Adrenal gland (tissue), 12 donors: ENCODE data around the gene ENG. TPM values are rescaled to one million over a fixed set of nuclear protein-coding genes. Genes with fewer than 3 reads are reported as not detected.

ENCODE experiments used
- DNase-seq, 7 donors: peaks; one replicate each; pipeline ENCODE4 v3.0.0-alpha.2; 2019 to 2020
- H3K27ac ChIP-seq, 5 donors: fragments of 200-600 bp; sonication (generic) in 4 of 5; 1 replicate in 3 of 5; 2 replicates in 2 of 5; pipeline versions ENCODE4 v1.5.1 to v1.8.0; 2016 to 2020; ENCODE audit warnings: mild to moderate bottlenecking in 1 of 5
- H3K27me3 ChIP-seq: fragments of 200-600 bp; 2 replicates; pipeline ENCODE4 v1.8.0; 2021
- H3K36me3 ChIP-seq, 2 donors: fragments of 200-600 bp; replicated peaks in 1 of 2; 1 replicate in 1 of 2; 2 replicates in 1 of 2; pipeline versions ENCODE4 v1.5.1 to v1.8.0; 2018 to 2022
- H3K4me1 ChIP-seq, 2 donors: fragments of 200-600 bp; replicated peaks in 1 of 2; 1 replicate in 1 of 2; 2 replicates in 1 of 2; pipeline versions ENCODE4 v1.5.1 to v1.8.0; 2018 to 2021
- H3K4me3 ChIP-seq, 4 donors: fragments of 200-600 bp; sonication (generic) in 3 of 4; one replicate each; pipeline ENCODE4 v1.5.1; 2016 to 2018
- H3K9me3 ChIP-seq, 3 donors: fragments of 200-600 bp; sonication (generic) in 1 of 3; replicated peaks in 1 of 3; 1 replicate in 2 of 3; 2 replicates in 1 of 3; pipeline versions ENCODE4 v1.5.1 to v1.8.0; 2016 to 2021
- POLR2A ChIP-seq, 2 donors: fragments of 450-650 bp; IDR thresholded peaks; one replicate each; pipeline ENCODE4 v1.6.1; 2017; ENCODE audit warnings: antibody characterized with exemption in 2 of 2, mild to moderate bottlenecking in 2 of 2, moderate library complexity in 1 of 2
- WGBS, 4 donors: extraction: QIAGEN DNeasy Blood & Tissue Kit in 2 of 4; methylation state at CpG; one replicate each; pipeline versions ENCODE4 v1.1.5 to v1.1.7; 2013 to 2017; 5-methylcytosine and 5-hydroxymethylcytosine counted together
- intact Hi-C, 2 donors: fragments of 100-400 bp; cut with DNase I; formaldehyde crosslinking; loops; one replicate each; pipeline versions ENCODE4 v1.14.1 to v1.15.0; 2022 to 2023
- polyA plus RNA-seq, 3 donors: library from polyadenylated mRNA; stranded (reverse); fragments of 200-250 nt in 2 of 3; fragments of 350-450 nt in 1 of 3; fragmentation: Illumina TruSeq in 1 of 3; extraction: RNeasy Lipid Tissue Mini Kit (QIAGEN cat#74804) in 1 of 3; gene quantifications; one replicate each; pipeline ENCODE4 v1.2.3, GENCODE V29; 2013 to 2014
- total RNA-seq, 9 donors: library from RNA; depleted of rRNA in 4 of 9; stranded (reverse); fragments of >200 nt in 4 of 9; fragments of 120-200 nt in 1 of 9; fragmentation: NEBNext Ultra II Directional in 1 of 9; extraction: Animal tissue kit (Norgen Biotek cat#: 25700) in 1 of 9; gene quantifications; one replicate each; pipeline versions ENCODE4 v1.1.0 to v1.2.4, GENCODE V29; 2013 to 2023
- TF ChIP-seq, protein P1 (sequence below), 6 experiments: fragments of 450-650 bp in 4 of 6; fragments of 200-600 bp in 2 of 6; sonication (generic) in 1 of 6; IDR thresholded peaks; 1 replicate in 5 of 6; 2 replicates in 1 of 6; pipeline versions ENCODE4 v1.5.1 to v1.8.0; 2016 to 2021; ENCODE audit warnings: antibody characterized with exemption in 6 of 6, mild to moderate bottlenecking in 2 of 6, moderate library complexity in 1 of 6
- donor health status: healthy with polysubstance abuse.
- donor health status: Bipolar disorder and iron deficiency.
- donor health status: DM: yes; HTN: yes; CAD: no.
- donor health status: DM: no; HTN: no; CAD: no.
- donor health status: DM: no; HTN: no; CAD: no.
- donor health status: DM: yes; HTN: yes; CAD: no.

The ENG gene
- total and polyA plus RNA-seq, 12 donors: 4.3 to 214 (median 106) TPM

DNA sequence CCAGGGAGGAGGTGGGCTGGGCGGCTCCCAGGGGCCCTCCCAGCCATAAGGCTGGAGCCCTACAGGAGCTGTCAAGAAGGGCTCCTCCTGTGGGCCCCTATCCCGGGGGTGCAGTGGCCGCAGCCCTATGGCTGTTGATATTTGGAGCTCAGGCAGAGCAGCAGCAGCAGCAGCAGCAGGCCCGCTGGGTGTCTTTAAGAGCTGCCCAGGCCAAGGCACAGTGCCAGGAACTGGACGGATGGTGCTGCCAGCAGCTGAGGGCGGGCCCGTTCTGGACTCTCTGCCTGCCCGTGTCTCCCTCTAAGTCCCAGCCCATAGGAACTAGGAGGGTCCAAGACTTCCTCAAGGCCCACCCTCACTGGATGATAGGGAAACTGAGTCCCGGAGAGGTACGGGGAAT, 19.4 kb upstream of the ENG start:
- WGBS, 4 donors: 35 to 60% (median 43%) methylated on average over 1 to 10 of the region's 10 CpGs; no CpG with 5 or more reads in 1 of the 4 donors
- peaks cover 0 to 23% of the 10 kb centered on the region in 2 donors for H3K36me3 ChIP-seq
- H3K4me3 ChIP-seq: no peak overlapping the region
- H3K27me3 ChIP-seq: no peaks in the 10 kb centered on the region
- H3K27ac ChIP-seq: peak overlapping the region in 2 of 5 donors; percentile 17 to 31
- peaks cover 20 to 45% of the 10 kb centered on the region in 2 donors for H3K4me1 ChIP-seq
- peak; percentile 76 to 94 (median 91) for DNase-seq
- TF ChIP-seq, protein P1, sequence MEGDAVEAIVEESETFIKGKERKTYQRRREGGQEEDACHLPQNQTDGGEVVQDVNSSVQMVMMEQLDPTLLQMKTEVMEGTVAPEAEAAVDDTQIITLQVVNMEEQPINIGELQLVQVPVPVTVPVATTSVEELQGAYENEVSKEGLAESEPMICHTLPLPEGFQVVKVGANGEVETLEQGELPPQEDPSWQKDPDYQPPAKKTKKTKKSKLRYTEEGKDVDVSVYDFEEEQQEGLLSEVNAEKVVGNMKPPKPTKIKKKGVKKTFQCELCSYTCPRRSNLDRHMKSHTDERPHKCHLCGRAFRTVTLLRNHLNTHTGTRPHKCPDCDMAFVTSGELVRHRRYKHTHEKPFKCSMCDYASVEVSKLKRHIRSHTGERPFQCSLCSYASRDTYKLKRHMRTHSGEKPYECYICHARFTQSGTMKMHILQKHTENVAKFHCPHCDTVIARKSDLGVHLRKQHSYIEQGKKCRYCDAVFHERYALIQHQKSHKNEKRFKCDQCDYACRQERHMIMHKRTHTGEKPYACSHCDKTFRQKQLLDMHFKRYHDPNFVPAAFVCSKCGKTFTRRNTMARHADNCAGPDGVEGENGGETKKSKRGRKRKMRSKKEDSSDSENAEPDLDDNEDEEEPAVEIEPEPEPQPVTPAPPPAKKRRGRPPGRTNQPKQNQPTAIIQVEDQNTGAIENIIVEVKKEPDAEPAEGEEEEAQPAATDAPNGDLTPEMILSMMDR (IDR thresholded peaks at IDR 0.05): no peak
- TF ChIP-seq POLR2A (IDR thresholded peaks at IDR 0.05): no peak
- H3K9me3 ChIP-seq: no peaks in the 10 kb centered on the region
- intact Hi-C loops: loop anchor here in 1 of 2 donors (5.0 kb wide), 2 partner anchors 33 to 132 kb away; no protein-coding TSS in a partner anchor

GRCh38 chr9:127873223-127873691, 18.8 kb upstream of the ENG start:
- no peaks in the 10 kb centered on the region for H3K9me3 ChIP-seq
- H3K27ac ChIP-seq: peak overlapping the region in 1 of 5 donors; percentile 11
- no peaks in the 10 kb centered on the region for H3K27me3 ChIP-seq
- TF ChIP-seq POLR2A (IDR thresholded peaks at IDR 0.05): no peak
- TF ChIP-seq, protein P1 (IDR thresholded peaks at IDR 0.05): no peak
- peaks cover 0 to 25% of the 10 kb centered on the region in 2 donors for H3K36me3 ChIP-seq
- intact Hi-C loops: loop anchor here in 1 of 2 donors (5.0 kb wide), 2 partner anchors 34 to 131 kb away; no protein-coding TSS in a partner anchor
- no peak for DNase-seq
- H3K4me3 ChIP-seq: no peak overlapping the region
- H3K4me1 ChIP-seq: peaks cover 20 to 41% of the 10 kb centered on the region in 2 donors
- WGBS, 4 donors: 69 to 87% (median 81%) methylated on average over 5 to 19 of the region's 19 CpGs

DNA sequence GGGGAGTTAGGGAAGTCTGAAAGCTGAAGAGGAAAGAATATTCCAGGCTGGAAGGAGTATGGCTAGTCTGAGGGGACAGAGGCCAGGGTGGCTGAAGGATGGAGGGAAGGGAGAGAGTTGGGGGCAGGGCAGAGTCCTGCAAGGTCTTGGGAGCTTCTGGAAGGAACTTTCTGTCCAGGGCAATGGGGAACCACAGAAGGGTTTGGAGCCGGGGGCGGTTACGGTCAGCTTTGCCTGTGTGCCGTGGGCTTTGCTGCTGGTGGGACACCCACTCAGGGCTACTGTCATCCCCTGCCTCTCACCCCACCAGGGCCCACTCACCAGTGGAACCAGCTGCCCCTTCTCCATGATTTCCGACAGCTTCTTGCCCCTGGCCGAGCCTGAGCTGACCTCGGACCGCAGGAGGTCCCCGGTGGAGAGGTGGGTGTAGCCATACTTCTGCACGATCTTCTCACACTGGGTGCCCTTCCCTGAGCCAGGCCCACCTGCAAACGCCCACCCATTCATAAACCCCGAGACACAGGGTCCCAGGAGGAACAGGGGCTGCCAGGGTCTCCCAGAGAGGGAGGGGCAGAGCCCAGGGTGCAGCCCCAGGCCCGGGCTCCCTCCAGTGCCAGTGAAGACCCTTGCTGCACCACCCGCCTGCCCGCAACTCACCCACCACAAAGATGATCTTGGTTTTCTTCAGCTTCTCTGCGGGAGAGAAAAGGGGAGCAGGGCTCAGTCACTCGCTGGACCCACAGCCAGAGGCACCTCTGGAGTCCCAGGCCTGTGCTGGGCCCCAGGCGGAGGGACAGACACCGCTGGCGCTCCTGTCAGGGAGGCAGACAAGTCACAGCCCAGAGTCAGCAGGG, 18.1 kb upstream of the ENG start:
- DNase-seq: no peak
- Histone ChIP-seq H3K9me3 (no peaks in the 10 kb centered on the region), H3K4me3 (no peak overlapping the region), H3K4me1 (peaks cover 14 to 35% of the 10 kb centered on the region in 2 donors), H3K36me3 (peaks cover 0 to 29% of the 10 kb centered on the region in 2 donors), H3K27ac (no peak overlapping the region), H3K27me3 (no peaks in the 10 kb centered on the region)
- intact Hi-C loops: loop anchor here in 1 of 2 donors (5.0 kb wide), 2 partner anchors 35 to 130 kb away; no protein-coding TSS in a partner anchor
- WGBS, 4 donors: 89 to 96% (median 93%) methylated on average over 7 to 20 of the region's 20 CpGs
- TF ChIP-seq, protein P1 (IDR thresholded peaks at IDR 0.05): no peak
- no peak for TF ChIP-seq POLR2A (IDR thresholded peaks at IDR 0.05)

DNA sequence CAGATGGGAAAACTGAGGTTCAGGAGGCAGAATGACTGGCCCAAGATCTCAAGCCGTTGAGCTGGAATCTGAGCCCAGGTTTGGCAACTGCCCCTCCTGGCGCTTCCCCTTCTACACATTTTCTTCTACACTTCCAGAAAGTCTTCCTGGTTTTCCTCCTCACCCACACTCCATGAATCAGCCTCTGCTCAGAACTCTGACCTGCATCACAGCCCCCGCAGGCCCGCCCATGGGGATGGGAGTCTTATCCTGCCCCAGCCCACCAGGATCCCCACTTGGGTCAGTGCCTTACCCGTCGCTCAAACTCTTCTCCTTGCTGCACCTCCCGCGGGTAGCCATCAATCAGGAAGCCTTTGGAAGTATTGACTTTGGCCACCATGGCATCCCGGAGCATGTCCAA, 17.1 kb upstream of the ENG start:
- no peak for DNase-seq
- Histone ChIP-seq H3K9me3 (no peaks in the 10 kb centered on the region), H3K4me1 (peaks cover 7 to 28% of the 10 kb centered on the region in 2 donors), H3K36me3 (peaks cover 0 to 29% of the 10 kb centered on the region in 2 donors), H3K4me3 (no peak overlapping the region), H3K27ac (no peak overlapping the region), H3K27me3 (no peaks in the 10 kb centered on the region)
- intact Hi-C loops: loop anchor here in 1 of 2 donors (5.0 kb wide), 2 partner anchors 36 to 129 kb away; no protein-coding TSS in a partner anchor
- TF ChIP-seq, protein P1 (IDR thresholded peaks at IDR 0.05): no peak
- TF ChIP-seq POLR2A (IDR thresholded peaks at IDR 0.05): no peak
- WGBS, 4 donors: 88 to 95% (median 91%) methylated on average over 8 to 9 of the region's 9 CpGs
